TTC549 (cell line): ENCODE data around the gene PPFIA1.

Experiments used
- FAIRE-seq: peaks from 2 replicates; lab custom pipeline; 2012; peaks lifted over from hg19 to GRCh38; lab: Jason Lieb, UNC

The PPFIA1 gene

DNA sequence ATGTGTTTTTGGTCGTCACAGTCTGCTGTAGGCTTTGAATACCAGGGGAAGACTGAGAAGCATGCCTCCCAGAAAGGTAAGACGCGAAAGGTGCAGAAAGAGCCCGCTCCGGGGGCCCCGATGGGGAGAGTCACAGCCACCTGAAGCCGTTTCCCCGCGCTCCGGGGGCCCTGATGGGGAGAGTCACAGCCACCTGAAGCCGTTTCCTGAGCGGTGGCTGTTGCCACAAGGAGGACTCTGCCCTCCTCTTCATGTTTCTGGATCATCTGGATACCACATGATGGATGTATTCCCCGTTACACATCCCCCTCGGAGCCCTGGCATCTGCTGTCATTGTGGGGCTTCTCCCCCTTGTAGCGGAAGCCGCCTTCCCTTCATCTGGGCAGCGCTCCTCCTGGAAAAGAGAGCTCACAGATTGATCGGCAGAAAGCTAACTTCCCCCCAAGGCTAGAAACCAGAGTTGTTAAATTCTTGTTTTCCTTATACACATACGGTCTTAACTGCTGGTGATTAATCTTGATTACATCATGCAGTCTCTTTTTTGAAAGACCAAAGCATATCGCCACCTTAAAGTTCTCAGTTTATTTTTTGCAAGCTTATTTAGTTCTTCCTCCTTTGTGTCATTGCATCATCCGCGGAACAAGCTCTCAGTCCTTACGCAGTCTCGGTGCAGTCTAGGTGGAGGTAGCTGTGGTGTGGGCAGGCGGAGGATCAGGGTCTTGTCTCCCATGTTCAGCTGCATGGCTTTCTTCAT is 145.3 kb downstream of the PPFIA1 start:
- no peak for FAIRE-seq

DNA sequence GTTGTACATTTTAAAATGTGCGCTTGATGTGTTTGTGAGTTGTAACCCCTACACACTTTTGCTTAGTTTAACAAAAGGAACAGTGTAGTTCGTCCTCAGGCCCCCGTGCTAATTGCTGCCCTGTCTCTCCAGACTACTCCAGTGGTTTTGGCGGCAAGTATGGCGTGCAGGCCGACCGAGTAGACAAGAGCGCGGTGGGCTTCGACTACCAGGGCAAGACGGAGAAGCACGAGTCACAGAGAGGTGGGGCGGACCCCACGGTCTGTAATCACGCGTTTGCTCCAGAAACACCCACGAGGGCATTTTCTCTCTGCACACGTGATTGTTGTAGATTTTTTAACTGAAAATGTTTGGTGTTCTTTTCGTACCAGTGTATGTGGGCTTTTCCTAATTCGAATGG is 146.4 kb downstream of the PPFIA1 start:
- no peak for FAIRE-seq

DNA sequence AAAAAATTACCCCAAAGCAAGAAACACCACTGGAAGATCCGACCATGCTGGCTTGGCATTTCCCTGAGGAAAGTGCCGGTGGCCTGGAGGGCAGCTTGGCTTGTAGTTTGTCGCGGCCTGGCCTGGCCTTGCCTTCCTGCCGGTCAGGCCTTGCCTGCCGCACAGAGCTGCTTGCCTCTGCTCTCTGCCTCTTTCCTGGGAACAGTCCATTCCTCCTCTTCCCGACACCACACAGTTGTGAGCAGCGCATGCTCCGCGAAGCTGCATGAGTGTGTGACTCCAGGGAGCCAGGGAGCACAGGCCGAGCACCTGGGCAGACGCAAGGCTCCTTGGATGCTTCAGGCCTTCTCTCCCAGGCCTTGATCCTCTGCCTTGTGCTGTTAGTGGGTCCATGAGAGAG is 147.6 kb downstream of the PPFIA1 start:
- FAIRE-seq = no peak

DNA sequence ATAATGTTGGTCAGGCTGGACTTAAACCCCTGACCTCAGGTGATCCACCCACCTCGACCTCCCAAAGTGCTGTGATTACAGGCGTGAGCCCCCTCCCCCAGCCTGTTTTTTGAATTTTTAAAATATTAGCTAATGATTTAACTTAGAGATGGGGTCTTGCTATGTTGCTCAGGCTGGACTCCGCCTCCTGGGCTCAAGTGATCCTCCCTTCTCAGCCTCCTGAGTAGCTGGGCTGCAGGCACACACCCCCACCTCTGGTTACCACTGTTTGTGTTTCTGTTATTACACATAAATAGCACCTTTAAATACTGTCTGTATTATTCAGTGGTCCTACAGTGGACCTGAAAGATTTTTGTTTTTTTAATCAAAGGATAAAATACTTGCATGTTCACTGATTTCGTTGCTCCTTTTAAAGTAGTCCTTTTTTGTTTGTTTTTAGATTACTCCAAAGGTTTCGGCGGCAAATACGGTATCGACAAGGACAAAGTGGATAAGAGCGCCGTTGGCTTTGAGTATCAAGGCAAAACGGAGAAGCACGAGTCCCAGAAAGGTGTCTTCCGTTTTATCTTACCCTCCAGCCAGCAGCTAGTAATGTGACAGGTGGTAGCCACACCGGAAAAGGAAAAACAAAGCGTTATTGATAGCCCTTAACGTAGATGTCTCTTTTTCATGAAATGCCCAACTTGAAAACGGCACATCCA is 149.0 kb downstream of the PPFIA1 start:
- FAIRE-seq = no peak

DNA sequence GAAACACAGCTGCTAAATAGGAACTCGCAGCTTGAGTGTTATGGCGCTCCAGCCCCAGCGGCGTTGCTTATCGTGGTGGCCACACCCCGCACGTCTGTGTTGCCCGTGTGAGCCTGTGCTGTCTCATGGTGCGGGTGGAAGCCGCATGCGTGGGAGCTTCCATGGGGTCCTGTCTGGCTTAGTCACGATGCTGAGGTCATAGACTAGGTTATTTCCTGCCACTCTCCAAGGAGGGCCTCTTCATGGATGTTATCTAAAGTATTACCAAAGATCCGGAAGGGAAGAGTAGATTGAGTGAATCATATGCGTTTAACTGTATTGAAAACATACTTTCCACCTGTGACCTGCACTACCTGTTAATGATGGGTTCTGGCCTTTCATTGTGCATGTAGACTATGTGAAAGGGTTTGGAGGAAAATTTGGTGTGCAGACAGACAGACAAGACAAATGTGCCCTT is 149.5 kb downstream of the PPFIA1 start:
- FAIRE-seq = no peak

DNA sequence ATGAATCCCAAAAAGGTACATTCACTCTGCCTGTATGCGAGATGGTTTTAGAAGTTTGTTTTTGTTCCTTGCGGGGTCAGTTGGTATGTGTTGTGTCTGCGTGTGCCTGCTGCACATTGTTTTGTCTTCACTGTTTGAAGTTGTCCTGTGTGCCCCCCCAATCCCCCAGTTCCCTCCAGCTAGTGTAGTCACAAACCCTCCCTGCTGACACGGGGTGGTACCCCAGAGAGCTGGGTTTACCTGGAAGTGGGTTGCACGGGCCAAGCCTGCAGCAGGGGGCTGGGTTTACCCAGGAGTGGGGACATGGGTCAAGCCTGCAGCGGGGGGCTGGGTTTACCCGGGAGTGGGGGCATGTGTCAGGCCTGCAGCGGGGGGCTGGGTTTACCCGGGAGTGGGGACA is 150.0 kb downstream of the PPFIA1 start:
- no peak for FAIRE-seq

DNA sequence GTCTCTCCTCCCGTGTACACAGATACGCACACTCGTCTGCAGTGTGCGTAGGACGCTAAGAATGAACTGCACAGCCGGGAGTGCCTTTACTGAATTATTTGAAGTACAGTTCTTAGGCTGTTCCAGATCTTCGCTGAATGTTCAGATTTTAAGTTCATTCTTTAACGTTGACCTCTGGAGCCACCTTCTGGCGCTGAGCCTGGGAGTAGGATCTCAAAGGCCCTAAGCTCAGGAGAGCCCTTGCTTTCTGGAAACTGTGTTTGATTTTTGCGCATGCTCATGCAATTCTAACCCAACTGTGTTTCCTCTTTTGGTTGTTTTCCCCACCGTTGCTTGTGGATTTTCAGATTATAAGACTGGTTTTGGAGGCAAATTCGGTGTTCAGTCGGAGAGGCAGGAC is 150.6 kb downstream of the PPFIA1 start:
- no peak for FAIRE-seq

DNA sequence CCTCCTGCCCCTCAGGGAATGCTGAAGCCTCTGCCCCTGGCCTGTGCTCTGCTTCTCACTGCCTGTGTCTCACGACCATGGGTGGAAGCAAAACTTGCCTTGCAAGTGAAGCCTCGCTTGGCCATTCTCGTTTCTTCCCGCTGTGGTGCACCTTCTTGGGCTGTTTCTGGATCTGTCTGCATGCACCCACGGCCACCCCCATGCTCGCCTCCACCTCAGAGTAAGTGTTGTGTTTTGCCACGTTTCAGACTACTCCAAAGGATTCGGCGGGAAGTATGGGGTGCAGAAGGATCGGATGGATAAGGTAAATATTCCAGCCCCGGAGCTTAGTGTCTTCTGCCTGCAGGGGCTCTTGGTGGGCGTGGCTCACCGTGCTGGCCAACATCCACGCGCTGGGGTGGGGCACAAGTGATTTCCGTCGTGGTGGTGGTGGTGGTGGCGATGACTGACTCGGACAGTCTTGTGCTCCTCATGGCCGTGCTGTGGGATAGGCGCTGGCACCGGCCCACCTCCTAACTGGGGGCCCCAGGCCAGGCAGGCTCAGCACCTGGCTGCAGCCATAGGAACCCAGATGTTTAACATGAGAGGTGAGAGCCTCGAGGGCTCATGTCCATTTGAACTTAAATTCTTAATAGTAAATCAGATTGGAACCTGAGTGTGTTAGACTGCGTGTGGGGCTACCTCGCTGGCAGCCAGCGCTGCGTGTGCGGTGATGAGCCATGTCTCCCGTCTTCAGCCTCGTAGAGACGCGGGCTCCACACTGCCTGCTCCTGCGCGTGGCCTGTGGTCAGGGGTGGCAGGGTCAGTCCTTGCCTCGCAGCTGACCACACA is 152.4 kb downstream of the PPFIA1 start:
- no peak for FAIRE-seq

DNA sequence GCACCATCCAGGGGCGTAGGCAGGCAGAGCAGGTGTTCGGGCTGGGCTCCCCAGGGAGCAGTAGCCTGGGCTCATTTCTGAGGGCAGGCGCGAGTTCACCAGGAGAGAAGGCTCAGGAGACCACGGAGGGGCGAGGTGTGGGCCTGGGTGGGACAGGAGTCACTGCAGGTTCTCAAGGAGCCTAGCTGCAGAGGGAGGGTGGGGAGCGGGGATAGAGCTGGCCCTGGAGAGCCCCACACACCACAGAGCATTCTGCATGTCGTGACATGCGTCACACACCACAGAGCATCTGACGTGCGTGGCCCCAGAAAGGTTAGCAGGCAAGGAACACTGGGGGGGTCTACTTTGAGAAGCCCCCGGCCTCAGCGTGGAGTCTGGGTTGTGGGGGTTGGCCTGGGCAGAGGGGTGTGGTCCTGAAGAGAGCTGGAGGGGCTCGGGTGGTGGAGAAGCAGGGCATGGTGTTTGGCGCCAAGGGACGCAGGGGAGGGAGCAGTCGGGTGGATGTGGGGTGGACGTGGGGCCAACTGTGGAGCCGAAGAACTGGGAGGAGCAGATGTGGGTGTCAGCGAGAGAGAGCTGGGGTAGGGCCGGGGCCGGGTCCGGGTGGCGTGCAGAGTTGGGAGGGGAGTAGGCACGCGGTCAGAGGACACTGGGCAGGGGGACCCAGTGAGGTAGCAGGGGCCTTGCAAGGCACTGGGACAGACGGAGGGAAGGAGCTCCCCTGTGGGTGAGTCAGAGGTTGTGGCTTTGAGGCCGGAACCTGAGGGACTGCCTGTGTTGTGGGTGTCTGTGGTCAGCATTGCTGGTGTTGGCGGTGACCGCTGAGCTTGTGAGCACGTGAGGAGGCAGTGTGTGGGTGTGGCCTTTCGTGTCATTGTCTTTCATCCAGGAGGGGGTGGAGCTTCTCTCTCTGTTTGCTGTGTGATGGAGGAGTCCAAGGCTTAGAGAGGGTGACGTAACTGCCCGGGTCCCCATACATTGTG is 153.3 kb downstream of the PPFIA1 start:
- no peak for FAIRE-seq

DNA sequence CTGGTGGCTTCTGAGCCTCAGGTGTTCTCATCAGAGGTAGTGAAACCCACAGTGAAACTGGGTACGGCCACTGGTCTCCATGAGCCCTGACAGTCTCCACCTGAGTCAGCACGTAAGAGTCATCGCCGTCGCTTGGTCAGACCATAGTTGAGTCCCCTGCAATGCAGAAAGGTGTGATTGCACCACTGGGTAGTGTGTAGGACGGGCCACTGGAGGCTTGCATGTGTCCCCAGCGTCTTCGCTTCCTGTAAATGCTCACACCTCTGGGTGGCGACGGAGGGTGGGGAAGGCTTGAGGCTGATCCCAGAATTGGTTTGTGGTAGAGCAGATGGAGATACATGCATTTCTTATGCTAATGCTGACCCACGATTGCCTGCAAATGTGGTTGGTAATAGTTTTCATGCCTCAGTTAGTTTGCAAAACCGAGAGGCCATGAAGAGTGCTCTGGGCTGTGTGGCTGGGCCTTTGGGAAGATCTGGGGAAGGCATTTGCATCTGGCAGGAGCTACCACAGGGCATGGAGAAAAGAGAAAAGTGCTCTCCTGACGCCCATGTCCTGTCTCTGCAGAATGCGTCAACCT is 154.4 kb downstream of the PPFIA1 start:
- no peak for FAIRE-seq

DNA sequence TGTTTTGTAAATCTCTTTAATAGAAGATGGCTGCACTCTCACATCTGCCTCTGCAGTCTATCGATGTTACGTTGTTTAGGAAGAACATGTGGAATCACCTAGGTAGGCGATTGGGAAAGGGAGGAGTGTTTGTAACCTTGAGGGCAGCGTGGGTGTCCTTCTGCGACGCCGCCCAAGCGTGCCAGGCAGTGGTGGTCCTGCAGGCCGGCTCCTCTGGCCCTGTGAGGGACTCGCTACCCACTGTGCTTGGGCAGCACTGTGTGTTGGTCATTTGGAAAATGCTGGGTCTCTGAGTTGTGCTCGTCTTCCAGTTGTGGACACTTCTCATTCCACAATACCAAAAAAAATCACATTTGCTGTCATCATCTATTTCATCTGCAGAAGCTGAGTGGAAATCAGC is 156.9 kb downstream of the PPFIA1 start:
- FAIRE-seq = no peak

DNA sequence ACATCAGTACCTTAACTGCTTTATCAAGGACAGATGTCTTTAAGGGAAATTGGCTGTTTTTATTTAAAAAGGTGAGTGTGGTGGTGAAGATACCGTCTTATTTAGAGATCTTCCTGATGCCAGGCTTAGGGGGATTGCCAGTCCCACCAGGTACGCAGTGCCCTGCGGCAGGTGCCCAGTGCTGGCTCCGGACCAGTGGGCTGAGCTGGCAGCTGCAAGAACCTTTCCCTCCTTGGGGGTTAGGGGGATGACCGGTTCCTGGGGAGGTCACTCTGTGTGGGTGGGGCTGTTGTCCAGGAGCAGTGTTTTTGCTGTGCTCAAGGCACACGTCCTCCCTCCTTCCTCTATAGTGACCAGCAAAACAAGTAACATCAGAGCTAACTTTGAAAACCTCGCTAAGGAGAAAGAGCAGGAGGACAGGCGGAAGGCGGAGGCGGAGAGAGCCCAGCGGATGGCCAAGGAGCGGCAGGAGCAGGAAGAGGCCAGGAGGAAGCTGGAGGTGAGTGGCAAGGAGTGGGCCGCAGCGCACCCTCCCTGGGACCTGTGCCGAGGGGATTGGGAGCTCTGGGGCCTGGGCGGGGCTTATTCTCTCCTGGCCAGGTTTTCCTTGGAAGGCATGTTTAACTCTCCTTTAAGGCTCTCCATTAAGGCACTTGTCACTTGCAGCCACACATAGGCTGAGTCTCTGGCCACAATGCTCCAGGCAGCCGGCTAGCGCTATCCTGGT is 158.4 kb downstream of the PPFIA1 start:
- FAIRE-seq = no peak

DNA sequence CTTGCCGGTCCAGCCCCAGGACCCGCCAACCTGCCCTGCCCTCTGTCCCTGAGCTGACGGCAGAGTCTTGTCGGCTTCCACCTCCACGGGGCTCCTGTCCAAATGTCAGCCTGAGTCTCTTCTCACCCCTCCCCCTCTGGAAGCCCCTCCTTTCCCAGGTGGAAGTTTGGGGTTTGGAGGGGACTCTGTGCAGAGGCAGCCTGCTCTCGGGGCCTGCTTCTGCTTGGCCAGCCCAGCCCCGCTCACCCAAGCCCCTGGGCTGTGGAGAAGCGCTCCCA is 158.9 kb downstream of the PPFIA1 start:
- FAIRE-seq = no peak

DNA sequence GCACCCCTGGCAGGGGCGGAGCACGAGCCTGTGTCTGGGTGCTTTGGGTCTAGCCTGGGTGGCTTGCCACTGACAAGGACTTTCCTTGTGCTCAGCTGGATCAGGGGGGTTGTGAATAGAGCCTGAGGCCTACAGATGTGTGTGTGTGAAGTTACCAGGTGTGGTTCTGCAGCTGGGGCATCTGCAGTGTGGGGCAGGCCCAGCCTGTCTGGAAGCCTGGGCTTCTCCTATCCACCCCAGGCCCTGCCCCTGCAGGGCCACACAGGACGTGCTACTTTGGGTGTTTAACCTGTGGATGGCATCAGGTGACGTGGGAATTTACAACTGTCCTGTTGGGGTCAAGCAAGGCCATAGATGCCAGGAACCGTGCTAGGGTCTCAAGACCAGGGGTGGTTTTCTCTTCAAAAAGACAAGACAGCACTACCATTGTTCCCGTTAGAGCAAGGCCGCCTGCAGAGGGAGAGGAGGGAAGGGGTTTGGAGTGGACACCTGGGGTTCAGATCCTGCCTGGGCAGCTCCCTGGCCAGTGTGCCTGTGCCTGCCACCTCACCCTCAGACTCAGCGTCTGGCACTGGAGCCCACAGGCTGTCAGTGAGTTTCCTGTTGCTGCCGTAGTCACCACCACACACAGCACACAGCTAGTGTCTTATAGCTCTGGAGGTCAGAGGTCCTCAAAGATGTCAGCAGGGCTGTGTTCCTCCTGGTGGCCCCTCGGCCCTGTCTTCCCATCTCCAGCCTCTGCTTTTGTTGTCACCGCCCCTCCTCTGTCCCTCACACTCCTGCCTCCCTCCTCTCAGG is 159.4 kb downstream of the PPFIA1 start:
- FAIRE-seq = no peak

DNA sequence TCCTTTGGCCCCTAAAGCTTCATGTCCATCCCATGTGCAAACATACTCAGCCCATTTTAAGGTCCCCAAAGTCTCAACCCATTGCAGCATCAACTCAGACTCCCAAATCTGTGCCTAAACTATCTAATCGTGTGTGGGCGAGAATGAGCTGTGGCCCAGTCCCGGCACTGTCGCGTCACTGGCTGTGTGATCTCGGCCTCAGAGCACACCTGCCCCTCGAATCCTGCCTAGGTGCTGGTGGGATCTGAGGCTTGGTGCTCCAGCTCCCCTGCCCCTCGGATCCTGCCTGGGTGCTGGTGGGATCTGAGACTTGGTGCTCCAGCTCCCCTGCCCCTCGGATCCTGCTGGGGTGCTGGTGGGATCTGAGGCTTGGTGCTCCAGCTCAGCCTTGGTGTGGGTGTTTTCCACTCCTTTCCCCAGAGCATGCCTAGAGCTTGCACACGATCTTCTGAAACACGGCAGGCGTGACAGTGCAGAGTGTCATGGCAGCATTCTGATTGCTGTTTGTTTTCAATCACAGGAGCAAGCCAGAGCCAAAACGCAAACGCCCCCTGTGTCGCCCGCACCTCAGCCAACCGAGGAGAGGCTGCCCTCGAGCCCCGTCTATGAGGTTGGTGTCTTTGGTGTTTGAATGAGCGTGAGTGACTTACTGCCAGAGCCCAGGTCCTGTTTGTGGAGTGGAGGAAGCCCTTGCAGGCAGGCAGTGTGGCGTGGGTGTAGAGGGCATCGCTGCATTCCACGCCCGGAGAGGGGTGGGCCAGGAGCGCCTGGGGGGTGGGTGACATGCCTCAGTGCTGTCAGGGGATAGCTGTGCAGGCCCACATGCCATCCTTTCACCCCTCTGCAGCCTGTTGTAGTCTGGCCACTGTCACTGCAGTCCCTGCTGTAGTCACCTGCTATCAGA is 160.4 kb downstream of the PPFIA1 start:
- no peak for FAIRE-seq

DNA sequence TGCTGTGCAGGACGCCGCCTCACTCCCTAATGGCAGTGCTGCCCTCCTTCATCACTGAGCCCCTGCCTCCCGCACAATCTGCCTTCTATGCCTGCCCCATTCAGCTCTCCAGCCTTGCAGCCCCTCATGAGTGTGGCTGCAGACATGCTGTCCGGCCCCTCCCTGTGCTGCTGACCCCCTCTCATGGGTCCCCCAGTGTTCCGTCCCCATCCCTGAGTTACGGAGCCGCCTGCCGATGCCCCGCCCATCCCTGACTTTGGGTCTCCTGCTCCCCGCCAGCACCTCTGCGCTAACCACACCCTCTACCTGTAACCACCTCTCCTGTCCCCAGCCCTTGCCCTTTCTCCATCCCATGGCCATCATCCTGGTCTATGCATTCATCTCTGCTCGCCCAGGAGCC is 161.1 kb downstream of the PPFIA1 start:
- FAIRE-seq = no peak

DNA sequence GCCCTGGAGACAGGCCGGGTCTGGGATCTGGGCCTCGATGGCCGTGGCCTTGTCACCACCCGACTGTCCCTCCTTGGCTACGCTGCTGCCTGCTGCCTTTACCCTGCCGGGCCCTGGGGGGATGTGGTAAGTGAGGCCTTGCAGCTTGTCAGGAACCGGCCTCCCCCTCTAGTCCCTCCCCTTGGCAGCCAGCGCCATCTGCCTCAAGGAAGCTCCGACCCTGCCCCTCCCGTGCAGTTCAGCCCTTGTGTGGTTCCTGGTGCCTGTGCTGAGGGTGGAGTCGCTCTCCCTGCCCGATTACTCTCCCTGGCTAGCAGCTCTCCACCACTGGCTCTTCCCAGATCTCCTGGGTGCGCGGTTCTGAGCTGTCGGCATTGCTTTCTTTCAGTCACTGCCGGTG is 161.6 kb downstream of the PPFIA1 start:
- FAIRE-seq = no peak

DNA sequence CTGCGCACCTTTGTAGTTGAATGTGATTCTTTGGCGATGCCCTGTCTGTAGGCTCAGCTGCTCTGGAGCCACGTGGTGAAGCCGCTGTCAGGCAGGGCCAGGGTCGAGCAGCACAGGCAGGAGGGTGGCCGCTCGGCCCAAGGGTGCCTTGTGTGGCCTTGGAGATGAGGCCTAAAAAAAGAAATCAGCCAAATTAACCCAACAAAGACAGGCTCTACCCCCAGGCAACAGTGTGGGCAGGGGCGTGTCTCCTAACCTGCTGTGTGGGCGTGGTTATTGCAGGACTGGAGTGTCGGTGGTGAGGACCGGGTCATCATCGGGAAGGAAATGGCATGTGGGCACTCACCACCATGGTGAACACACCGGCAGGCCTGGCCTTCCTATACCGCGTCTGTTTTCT is 162.1 kb downstream of the PPFIA1 start:
- no peak for FAIRE-seq

DNA sequence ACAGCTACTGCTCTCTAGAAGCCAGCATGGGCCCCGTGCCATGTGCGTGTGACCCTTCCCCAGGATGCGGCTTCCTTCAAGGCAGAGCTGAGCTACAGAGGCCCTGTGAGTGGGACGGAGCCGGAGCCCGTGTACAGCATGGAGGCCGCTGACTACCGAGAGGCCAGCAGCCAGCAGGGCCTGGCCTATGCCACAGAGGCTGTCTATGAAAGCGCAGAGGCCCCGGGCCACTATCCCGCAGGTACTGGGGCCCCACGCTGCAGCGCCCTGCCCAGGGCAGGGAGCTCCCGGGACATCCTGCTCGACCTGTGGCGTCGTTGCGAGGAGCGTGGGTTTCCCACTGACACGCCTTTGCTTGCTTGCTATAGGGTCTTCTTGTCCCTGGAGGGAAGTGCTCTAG is 162.5 kb downstream of the PPFIA1 start:
- FAIRE-seq = no peak
